Measurements from ENCODE around the gene STK32B.

DNA sequence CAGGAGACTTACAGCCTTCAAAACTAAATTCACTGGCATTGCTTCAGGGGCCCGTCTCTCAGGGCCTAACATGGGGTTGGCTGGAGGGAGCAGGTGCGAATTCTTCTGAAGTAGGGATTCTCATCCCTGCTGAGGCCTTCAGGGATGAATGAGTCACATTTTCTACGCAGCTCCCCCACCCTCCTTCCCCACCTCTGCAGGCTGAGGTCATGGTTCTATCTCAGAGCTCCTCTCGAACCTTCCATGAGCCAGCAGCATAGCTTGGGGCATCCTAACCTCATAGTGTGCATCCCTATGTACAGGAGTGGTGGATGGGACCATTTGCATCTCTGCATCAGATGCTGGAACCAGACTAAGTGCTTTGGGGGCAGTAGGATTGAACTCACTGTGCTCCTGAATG, 347.8 kb downstream of the STK32B start:
- TF ChIP-seq, protein P1, sequence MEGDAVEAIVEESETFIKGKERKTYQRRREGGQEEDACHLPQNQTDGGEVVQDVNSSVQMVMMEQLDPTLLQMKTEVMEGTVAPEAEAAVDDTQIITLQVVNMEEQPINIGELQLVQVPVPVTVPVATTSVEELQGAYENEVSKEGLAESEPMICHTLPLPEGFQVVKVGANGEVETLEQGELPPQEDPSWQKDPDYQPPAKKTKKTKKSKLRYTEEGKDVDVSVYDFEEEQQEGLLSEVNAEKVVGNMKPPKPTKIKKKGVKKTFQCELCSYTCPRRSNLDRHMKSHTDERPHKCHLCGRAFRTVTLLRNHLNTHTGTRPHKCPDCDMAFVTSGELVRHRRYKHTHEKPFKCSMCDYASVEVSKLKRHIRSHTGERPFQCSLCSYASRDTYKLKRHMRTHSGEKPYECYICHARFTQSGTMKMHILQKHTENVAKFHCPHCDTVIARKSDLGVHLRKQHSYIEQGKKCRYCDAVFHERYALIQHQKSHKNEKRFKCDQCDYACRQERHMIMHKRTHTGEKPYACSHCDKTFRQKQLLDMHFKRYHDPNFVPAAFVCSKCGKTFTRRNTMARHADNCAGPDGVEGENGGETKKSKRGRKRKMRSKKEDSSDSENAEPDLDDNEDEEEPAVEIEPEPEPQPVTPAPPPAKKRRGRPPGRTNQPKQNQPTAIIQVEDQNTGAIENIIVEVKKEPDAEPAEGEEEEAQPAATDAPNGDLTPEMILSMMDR (conservative IDR thresholded peaks at IDR 0.05; ENCODE audit: low read depth in 2 of 2) = no peak
- TF ChIP-seq, protein P2, sequence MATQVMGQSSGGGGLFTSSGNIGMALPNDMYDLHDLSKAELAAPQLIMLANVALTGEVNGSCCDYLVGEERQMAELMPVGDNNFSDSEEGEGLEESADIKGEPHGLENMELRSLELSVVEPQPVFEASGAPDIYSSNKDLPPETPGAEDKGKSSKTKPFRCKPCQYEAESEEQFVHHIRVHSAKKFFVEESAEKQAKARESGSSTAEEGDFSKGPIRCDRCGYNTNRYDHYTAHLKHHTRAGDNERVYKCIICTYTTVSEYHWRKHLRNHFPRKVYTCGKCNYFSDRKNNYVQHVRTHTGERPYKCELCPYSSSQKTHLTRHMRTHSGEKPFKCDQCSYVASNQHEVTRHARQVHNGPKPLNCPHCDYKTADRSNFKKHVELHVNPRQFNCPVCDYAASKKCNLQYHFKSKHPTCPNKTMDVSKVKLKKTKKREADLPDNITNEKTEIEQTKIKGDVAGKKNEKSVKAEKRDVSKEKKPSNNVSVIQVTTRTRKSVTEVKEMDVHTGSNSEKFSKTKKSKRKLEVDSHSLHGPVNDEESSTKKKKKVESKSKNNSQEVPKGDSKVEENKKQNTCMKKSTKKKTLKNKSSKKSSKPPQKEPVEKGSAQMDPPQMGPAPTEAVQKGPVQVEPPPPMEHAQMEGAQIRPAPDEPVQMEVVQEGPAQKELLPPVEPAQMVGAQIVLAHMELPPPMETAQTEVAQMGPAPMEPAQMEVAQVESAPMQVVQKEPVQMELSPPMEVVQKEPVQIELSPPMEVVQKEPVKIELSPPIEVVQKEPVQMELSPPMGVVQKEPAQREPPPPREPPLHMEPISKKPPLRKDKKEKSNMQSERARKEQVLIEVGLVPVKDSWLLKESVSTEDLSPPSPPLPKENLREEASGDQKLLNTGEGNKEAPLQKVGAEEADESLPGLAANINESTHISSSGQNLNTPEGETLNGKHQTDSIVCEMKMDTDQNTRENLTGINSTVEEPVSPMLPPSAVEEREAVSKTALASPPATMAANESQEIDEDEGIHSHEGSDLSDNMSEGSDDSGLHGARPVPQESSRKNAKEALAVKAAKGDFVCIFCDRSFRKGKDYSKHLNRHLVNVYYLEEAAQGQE (IDR thresholded peaks at IDR 0.05; ENCODE audit: unreplicated experiment) = no peak
- TF ChIP-seq EZH2 (IDR thresholded peaks at IDR 0.05; ENCODE audit: low read depth, unreplicated experiment) = no peak
- no peak for TF ChIP-seq POLR2AphosphoS5 (IDR thresholded peaks at IDR 0.05; ENCODE audit: low read depth)
- TF ChIP-seq EZH2phosphoT487 (IDR thresholded peaks at IDR 0.05; ENCODE audit: unreplicated experiment) = no peak
